Measurements from ENCODE around the gene RSPH3. TPM values are rescaled to one million over a fixed set of nuclear protein-coding genes. Genes with fewer than 3 reads are reported as not detected.

Gene RSPH3
- total RNA-seq, 1 experiment from 2014 or later: 24.7 TPM

GRCh38 chr6:159004592-159004991 is 4.6 kb upstream of the RSPH3 start:
- no peaks in the 10 kb centered on the region for H3K36me3 ChIP-seq (ENCODE audit: control insufficient read depth in 1 of 2, insufficient read depth in 2 of 2, low read length in 2 of 2)
- H3K4me2 ChIP-seq (ENCODE audit: low read length): no peak overlapping the region
- DNase-seq (ENCODE audit: low read depth, low spot score): no peak
- ChIA-PET CTCF (interaction anchor here (1.1 kb wide), 1 partner anchor 100 kb away, joined by 3 read pairs; no protein-coding TSS in a partner anchor), RAD21 (ENCODE audit: low non-redundant PET in 1 of 2, low total read pairs in 2 of 2, uncharacterized antibody in 2 of 2, unreplicated experiment in 2 of 2) (no interaction called here), POLR2A (no interaction called here)
- H3K79me2 ChIP-seq (ENCODE audit: insufficient read depth, low read length): peaks cover 32% of the 10 kb centered on the region
- no peak overlapping the region for H3K9ac ChIP-seq (ENCODE audit: low read length)
- peaks cover 28 to 36% of the 10 kb centered on the region in 2 experiments for H3K4me1 ChIP-seq (ENCODE audit: control insufficient read depth in 1 of 2, insufficient read depth in 2 of 2, low read length in 2 of 2)
- H3K9me3 ChIP-seq (ENCODE audit: control insufficient read depth in 1 of 2, insufficient read depth in 1 of 2, low read depth in 1 of 2, low read length in 2 of 2): no peaks in the 10 kb centered on the region
- intact Hi-C loops (cut with micrococcal nuclease): loop anchor here (10.0 kb wide), 1 partner anchor 300 kb away; no protein-coding TSS in a partner anchor
- TF ChIP-seq ELF1 (IDR thresholded peaks at IDR 0.05; ENCODE audit: borderline replicate concordance, low read depth) (no peak), CEBPB (IDR thresholded peaks at IDR 0.05; ENCODE audit: low read depth) (no peak), TCF7L2 (IDR thresholded peaks at IDR 0.05; ENCODE audit: borderline replicate concordance, extremely low read depth, insufficient read depth, insufficient read length) (no peak), EZH2 (IDR thresholded peaks at IDR 0.05) (no peak), RAD21 (IDR thresholded peaks at IDR 0.05; ENCODE audit: low read depth) (no peak), CBX3 (IDR thresholded peaks at IDR 0.05; ENCODE audit: low read depth) (no peak), YY1 (IDR thresholded peaks at IDR 0.05; ENCODE audit: extremely low read depth, insufficient replicate concordance, low read depth, low read length) (no peak), ZBTB33 (IDR thresholded peaks at IDR 0.05; ENCODE audit: extremely low read depth, insufficient replicate concordance, low read length) (no peak), ZFX (IDR thresholded peaks at IDR 0.05) (no peak), EGR1 (IDR thresholded peaks at IDR 0.05; ENCODE audit: low read depth) (no peak), SRF (IDR thresholded peaks at IDR 0.05; ENCODE audit: low read depth) (no peak), POLR2AphosphoS5 (IDR thresholded peaks at IDR 0.05; ENCODE audit: low read depth, low read length) (no peak), FOSL1 (IDR thresholded peaks at IDR 0.05; ENCODE audit: low read depth) (no peak), SP1 (IDR thresholded peaks at IDR 0.05; ENCODE audit: low read depth) (no peak), JUND (IDR thresholded peaks at IDR 0.05) (no peak), REST (IDR thresholded peaks at IDR 0.05; ENCODE audit: low read depth) (no peak), EZH2phosphoT487 (IDR thresholded peaks at IDR 0.05; ENCODE audit: borderline replicate concordance) (no peak)
- TF ChIP-seq, protein P1, sequence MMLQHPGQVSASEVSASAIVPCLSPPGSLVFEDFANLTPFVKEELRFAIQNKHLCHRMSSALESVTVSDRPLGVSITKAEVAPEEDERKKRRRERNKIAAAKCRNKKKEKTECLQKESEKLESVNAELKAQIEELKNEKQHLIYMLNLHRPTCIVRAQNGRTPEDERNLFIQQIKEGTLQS (IDR thresholded peaks at IDR 0.05): no peak
- H3K9me2 ChIP-seq (ENCODE audit: insufficient read depth): no peaks in the 10 kb centered on the region
- H3K27me3 ChIP-seq (ENCODE audit: insufficient read depth, low read length): no peaks in the 10 kb centered on the region
- H3K27ac ChIP-seq (ENCODE audit: low read depth, low read length): no peak overlapping the region
- H3K4me3 ChIP-seq (replicated peaks in 1 of 2; ENCODE audit: low read depth in 1 of 2, low read length in 2 of 2): no peak overlapping the region
- no peaks in the 10 kb centered on the region for H4K20me1 ChIP-seq (ENCODE audit: insufficient read depth)
- no TSS peak for BruUV-seq (replicated peaks)
- H2AFZ ChIP-seq (ENCODE audit: low read depth, low read length, poor library complexity, severe bottlenecking): no peak overlapping the region
- no peak for ATAC-seq

Data from HCT116 (cell line).